Measurements from ENCODE around the gene C5orf22.
"Not testable (repeated sequence)": the region's sequence is repeated elsewhere in the genome, so short reads cannot be mapped to it uniquely, and the experiment has no call there.

The C5orf22 gene

GRCh38 chr5:31585166-31585894 lies 53.2 kb downstream of the C5orf22 start:
- no peak overlapping the region for H3K4me3 ChIP-seq (ENCODE audit: low read depth, low read length)
- no peak for TF ChIP-seq CTCF (IDR thresholded peaks at IDR 0.05; ENCODE audit: low read depth, low read length)

DNA sequence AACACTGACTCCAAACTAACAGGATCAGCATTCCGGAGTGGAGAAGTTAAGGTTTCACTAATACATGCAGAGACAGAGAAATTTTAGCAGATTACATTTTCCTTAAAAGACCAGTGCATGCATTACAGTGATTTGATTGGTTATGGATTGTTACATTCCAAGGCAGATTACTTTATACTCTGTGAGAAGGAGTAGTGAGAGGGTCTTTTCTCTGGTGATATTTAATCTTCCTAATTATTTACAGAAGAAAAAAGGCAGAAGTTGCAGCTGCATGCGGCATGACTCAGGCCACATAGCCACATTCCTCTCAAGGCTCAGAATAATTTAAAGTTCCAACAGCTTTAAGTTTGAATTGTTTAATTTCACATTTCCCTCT lies 53.8 kb downstream of the C5orf22 start:
- TF ChIP-seq CTCF (IDR thresholded peaks at IDR 0.05; ENCODE audit: low read depth, low read length) = no peak
- no peak overlapping the region for H3K4me3 ChIP-seq (ENCODE audit: low read depth, low read length)

DNA sequence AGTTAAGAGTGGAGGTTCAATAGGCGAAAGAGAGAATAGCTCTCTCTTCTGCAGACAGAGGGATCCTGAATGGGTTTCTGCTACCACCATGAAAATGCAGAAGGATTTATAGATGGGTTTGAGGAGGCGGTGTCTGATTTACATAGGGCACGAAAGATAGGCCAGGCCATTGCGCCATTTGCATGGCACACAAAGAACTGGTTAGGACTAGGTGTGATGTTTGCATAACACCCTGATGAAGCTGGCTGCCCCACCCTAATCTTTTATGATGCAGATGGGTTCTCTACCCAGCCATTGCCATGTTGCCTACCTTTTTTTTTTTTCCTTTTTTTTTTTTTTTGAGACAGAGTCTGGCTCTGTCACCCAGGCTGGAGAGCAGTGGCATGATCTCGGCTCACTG lies 55.4 kb downstream of the C5orf22 start:
- H3K4me3 ChIP-seq (ENCODE audit: low read depth, low read length) = no peak overlapping the region
- no peak for TF ChIP-seq CTCF (IDR thresholded peaks at IDR 0.05; ENCODE audit: low read depth, low read length)

DNA sequence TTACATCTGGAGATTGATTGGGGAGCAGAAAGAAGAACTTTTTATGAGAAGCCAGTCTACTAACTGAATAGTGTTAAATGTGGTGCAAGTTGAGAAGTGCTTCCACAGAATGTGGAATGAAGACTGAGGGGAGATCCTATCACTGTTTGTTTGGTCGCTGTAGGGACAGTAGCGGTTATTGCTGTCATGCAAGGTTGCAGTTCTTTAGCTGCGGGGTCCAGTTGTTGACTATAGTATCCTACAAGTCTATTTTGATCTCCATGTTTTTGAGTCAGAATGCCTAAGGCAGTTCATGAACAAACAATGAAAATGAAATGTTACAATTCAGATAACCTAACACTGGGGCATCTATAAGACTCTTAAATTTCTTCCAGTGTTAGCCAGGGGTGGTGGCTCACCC lies 61.6 kb downstream of the C5orf22 start:
- no peak for TF ChIP-seq CTCF (IDR thresholded peaks at IDR 0.05; ENCODE audit: low read depth, low read length)

DNA sequence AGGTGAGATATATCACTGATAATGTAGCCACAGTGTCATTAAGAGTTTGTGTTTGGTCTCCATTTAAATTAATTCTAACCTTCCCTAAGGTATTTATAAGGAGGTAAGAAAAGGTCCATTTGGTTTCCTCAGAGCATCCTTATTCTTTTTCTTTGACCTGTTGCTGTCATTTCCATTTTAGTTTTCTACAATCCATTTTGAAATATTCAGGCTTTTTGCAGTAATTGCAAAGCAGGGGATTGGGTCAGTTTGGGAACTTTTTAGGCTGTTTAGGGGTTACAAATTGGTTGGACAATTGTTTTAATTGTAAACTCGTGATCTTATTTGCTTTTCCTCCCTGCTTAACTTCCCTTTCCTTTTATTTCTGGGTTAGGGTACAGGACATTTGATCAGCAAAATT lies 64.3 kb downstream of the C5orf22 start:
- no peak overlapping the region for H3K4me3 ChIP-seq (ENCODE audit: low read depth, low read length)
- no peak for TF ChIP-seq CTCF (IDR thresholded peaks at IDR 0.05; ENCODE audit: low read depth, low read length)

More for the DNA sequence above, 61.6 kb downstream of the C5orf22 start:
- H3K4me3 ChIP-seq (ENCODE audit: low read depth, low read length) = no peak overlapping the region

GRCh38 chr5:31598640-31599611 lies 66.8 kb downstream of the C5orf22 start:
- no peak overlapping the region for H3K4me3 ChIP-seq (ENCODE audit: low read depth, low read length)
- TF ChIP-seq CTCF (IDR thresholded peaks at IDR 0.05; ENCODE audit: low read depth, low read length) = no peak

GRCh38 chr5:31602305-31602704 lies 70.2 kb downstream of the C5orf22 start:
- not testable (repeated sequence) for H3K4me3 ChIP-seq (ENCODE audit: low read depth, low read length)

Measured in WI38 (cell line).